Kidney epithelial cell (primary cell): ENCODE data around the gene POU2F1. TPM values are rescaled to one million over a fixed set of nuclear protein-coding genes. Genes with fewer than 3 reads are reported as not detected.
"Not testable (repeated sequence)": the region's sequence is repeated elsewhere in the genome, so short reads cannot be mapped to it uniquely, and the experiment has no call there.

Source experiments
- DNase-seq: peaks from one replicate; pipeline ENCODE4 v3.0.0-alpha.2; 2010; ENCODE audit warnings: low read depth
- H3K27me3 ChIP-seq: 2 replicates; pipeline ENCODE4 v1.6.0; 2011; ENCODE audit warnings: low read length; ENCODE audit not compliant: control insufficient read depth, insufficient read depth
- H3K36me3 ChIP-seq: 2 replicates; pipeline ENCODE4 v1.5.1; 2011; ENCODE audit warnings: low read length; ENCODE audit not compliant: control insufficient read depth, insufficient read depth
- H3K4me3 ChIP-seq: 2 replicates; pipeline ENCODE4 v1.5.1; 2011; ENCODE audit warnings: low read depth, mild to moderate bottlenecking, control low read depth, low read length
- total RNA-seq: library from RNA; depleted of rRNA; stranded (reverse); fragments of >200 nt; gene quantifications from 2 replicates; pipeline ENCODE4 v1.2.3, GENCODE V29; 2015
- TF ChIP-seq, protein P1 (sequence below): IDR thresholded peaks from 2 replicates; pipeline ENCODE4 v1.5.1; 2011; ENCODE audit warnings: mild to moderate bottlenecking, moderate library complexity, low read length, control low read depth, inconsistent platforms; ENCODE audit not compliant: insufficient read depth, poor library complexity, severe bottlenecking

Gene POU2F1
- total RNA-seq, 1 donor from 2014 or later = 8.4 TPM

DNA sequence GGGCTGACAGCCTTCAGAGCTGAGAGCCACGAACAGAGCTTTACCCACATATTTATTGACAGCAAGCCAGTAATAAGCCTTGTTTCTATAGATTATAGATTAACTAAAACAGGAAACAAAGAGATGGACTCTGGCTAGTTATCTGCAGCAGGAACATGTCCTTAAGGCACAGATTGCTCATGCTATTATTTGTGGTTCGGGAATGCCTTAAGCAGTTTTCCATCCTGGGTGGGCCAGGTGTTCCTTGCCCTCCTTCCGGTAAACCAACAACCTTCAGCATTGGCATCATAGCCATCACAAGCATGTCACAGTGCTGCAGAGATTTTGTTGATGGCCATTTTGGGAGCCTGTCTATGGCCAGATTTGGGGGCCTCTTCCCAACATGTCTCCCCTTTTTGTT, 96.8 kb downstream of the POU2F1 start:
- DNase-seq = no peak
- TF ChIP-seq, protein P1, sequence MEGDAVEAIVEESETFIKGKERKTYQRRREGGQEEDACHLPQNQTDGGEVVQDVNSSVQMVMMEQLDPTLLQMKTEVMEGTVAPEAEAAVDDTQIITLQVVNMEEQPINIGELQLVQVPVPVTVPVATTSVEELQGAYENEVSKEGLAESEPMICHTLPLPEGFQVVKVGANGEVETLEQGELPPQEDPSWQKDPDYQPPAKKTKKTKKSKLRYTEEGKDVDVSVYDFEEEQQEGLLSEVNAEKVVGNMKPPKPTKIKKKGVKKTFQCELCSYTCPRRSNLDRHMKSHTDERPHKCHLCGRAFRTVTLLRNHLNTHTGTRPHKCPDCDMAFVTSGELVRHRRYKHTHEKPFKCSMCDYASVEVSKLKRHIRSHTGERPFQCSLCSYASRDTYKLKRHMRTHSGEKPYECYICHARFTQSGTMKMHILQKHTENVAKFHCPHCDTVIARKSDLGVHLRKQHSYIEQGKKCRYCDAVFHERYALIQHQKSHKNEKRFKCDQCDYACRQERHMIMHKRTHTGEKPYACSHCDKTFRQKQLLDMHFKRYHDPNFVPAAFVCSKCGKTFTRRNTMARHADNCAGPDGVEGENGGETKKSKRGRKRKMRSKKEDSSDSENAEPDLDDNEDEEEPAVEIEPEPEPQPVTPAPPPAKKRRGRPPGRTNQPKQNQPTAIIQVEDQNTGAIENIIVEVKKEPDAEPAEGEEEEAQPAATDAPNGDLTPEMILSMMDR = no peak
- Histone ChIP-seq H3K27me3 (no peaks in the 10 kb centered on the region), H3K36me3 (no peaks in the 10 kb centered on the region), H3K4me3 (no peak overlapping the region)

DNA sequence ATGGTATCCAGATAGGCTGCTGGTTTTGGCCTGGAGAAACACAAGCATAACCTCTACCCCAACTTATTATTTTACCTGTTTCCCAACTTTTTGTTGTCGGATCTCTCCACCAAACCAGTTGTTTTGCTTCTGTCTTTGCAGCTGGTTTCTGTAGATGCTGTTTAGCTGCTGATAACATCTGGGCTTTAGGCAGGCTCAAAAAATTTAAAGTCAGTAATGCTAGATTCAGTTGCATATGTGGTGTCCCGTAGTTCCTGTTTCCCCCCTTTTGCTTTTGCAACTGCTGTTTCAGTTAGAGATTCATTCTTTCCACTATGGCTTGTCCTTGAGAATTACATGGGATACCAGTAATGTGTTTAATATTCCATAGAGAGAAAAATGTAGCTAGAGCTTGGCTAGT, 98.5 kb downstream of the POU2F1 start:
- H3K36me3 ChIP-seq, DNase-seq, H3K4me3 ChIP-seq, H3K27me3 ChIP-seq: not testable (repeated sequence)

DNA sequence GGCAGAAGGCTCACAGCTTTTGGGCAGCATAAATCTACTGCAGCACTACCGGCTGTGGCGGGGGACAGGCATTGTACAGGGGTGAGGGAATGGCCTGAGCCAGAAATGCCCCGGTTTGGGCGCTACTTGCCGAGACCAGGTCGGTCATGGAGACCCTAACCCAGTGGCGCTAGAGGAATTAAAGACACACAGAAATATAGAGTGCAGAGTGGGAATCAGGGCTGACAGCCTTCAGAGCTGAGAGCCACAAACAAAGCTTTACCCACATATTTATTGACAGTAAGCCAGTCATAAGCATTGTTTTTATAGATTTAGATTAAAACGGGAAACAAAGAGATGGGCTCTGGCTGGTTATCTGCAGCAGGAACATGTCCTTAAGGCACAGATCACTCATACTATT, 101.8 kb downstream of the POU2F1 start:
- no peak for DNase-seq
- H3K36me3 ChIP-seq = no peaks in the 10 kb centered on the region
- TF ChIP-seq, protein P1 = no peak
- H3K4me3 ChIP-seq = no peak overlapping the region
- H3K27me3 ChIP-seq = no peaks in the 10 kb centered on the region

DNA sequence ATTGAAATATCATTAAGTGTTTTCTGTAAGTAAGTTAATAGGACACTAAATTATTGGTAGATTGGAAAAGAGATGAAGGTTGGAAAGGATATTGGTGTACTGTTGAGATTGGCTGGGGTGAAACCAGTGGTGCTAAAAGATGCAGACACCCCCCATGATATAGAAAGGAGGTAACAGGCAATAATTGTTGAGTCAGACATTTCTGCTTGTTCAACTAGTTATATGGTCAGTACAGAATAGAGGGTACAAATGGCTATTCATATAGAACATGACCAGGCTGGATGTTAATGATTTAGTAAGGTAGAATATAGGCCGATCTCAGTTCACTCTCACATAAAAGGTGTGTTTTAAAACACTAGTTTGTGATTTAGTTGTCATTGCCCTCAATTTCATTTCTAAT, 104.5 kb downstream of the POU2F1 start:
- no peak for DNase-seq
- Histone ChIP-seq H3K27me3 (no peaks in the 10 kb centered on the region), H3K36me3 (no peaks in the 10 kb centered on the region), H3K4me3 (no peak overlapping the region)
- TF ChIP-seq, protein P1 = no peak

GRCh38 chr1:167328306-167328815, 107.7 kb downstream of the POU2F1 start:
- TF ChIP-seq, protein P1 = no peak
- DNase-seq = no peak
- no peak overlapping the region for H3K4me3 ChIP-seq

DNA sequence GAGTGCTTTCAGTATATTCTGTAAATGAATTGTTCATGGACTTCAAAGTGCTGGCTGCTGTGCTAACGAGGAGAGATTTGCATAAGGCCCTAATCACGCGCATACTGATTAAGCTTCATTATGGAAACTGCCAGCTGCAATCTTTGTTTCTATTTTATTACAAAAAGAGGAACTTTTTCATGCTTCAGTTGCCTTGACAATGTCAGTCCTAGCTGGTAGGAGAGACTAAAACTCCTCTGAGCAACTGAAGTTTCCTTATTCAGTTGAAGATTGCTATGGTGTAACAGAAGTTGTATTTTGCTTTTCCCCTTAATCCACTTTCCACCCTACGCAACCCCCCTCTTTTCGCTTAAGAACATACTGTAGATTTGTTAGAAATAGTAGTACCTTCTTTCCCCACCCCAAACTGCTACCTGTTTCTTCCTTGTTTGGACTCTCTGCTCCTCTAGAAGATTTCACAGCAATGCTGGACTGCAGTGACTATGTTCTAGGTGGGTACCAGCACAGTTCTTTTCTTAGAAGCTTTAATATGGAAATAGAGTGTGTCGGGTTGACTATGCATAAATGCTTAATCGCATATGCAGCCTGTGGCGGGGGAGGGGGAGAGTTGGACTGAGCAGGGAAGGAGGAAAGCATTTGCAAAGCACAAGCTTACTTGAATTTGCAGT, 108.3 kb downstream of the POU2F1 start:
- Histone ChIP-seq H3K27me3 (no peaks in the 10 kb centered on the region), H3K4me3 (no peak overlapping the region), H3K36me3 (no peaks in the 10 kb centered on the region)
- TF ChIP-seq, protein P1 = no peak
- DNase-seq = no peak

More at GRCh38 chr1:167328306-167328815, 107.7 kb downstream of the POU2F1 start:
- Histone ChIP-seq H3K36me3 (no peaks in the 10 kb centered on the region), H3K27me3 (no peaks in the 10 kb centered on the region)
